Uterus (tissue), 4 donors: ENCODE measurements around the gene PRKACA. TPM values are rescaled to one million over a fixed set of nuclear protein-coding genes. Genes with fewer than 3 reads are reported as not detected.

Source experiments
- DNase-seq, 2 donors: peaks; one replicate each; pipeline ENCODE4 v3.0.0-alpha.2; 2019 to 2020
- H3K27ac ChIP-seq, 2 donors: fragments of 200-600 bp; sonication (generic); 1 replicate in 1 of 2; 2 replicates in 1 of 2; pipeline ENCODE4 v1.5.1; 2016 to 2018
- H3K27me3 ChIP-seq, 2 donors: fragments of 200-600 bp; sonication (generic); one replicate each; pipeline ENCODE4 v1.5.1; 2018 to 2019; ENCODE audit warnings: control low read depth in 1 of 2
- H3K36me3 ChIP-seq, 2 donors: fragments of 200-600 bp; sonication (generic); one replicate each; pipeline ENCODE4 v1.5.1; 2019; ENCODE audit warnings: control low read depth in 1 of 2
- H3K4me1 ChIP-seq, 2 donors: fragments of 200-600 bp; sonication (generic); one replicate each; pipeline ENCODE4 v1.5.1; 2018 to 2019; ENCODE audit warnings: control low read depth in 1 of 2
- H3K4me3 ChIP-seq, 2 donors: fragments of 200-600 bp; sonication (generic); 1 replicate in 1 of 2; 2 replicates in 1 of 2; pipeline ENCODE4 v1.5.1; 2018 to 2019; ENCODE audit warnings: mild to moderate bottlenecking in 1 of 2
- H3K9me3 ChIP-seq, 2 donors: fragments of 200-600 bp; sonication (generic); one replicate each; pipeline ENCODE4 v1.5.1; 2019; ENCODE audit warnings: control low read depth in 1 of 2
- CTCF ChIP-seq, 4 experiments: fragments of 200-600 bp in 2 of 4; fragments of 450-650 bp in 2 of 4; sonication (generic) in 2 of 4; IDR thresholded peaks; one replicate each; pipeline ENCODE4 v1.5.1; 2016 to 2019; ENCODE audit warnings: antibody characterized with exemption in 4 of 4, mild to moderate bottlenecking in 2 of 4, moderate library complexity in 1 of 4
- POLR2A ChIP-seq, 2 donors: fragments of 450-650 bp; IDR thresholded peaks; one replicate each; pipeline ENCODE4 v1.6.1; 2016; ENCODE audit warnings: antibody characterized with exemption in 2 of 2, mild to moderate bottlenecking in 1 of 2, moderate library complexity in 1 of 2
- intact Hi-C: fragments of 100-400 bp; cut with DNase I; formaldehyde crosslinking; loops from one replicate; pipeline ENCODE4 v1.15.1; 2023; ENCODE audit warnings: low total_unique reads
- total RNA-seq, 4 donors: library from RNA; depleted of rRNA in 3 of 4; stranded (reverse); fragments of >200 nt in 3 of 4; gene quantifications; one replicate each; pipeline versions ENCODE4 v1.1.0 to v1.2.4, GENCODE V29; 2014 to 2023
- donor health status: DM: yes; HTN: yes; CAD: no.

PRKACA gene
- total RNA-seq, 4 donors from 2014 or later = 4.9 to 135 (median 74.2) TPM

GRCh38 chr19:14164082-14164481, 46.5 kb upstream of the PRKACA start:
- no peak for TF ChIP-seq POLR2A (IDR thresholded peaks at IDR 0.05)
- no peak for TF ChIP-seq CTCF (IDR thresholded peaks at IDR 0.05)
- intact Hi-C loops = no loop called here
- H3K27me3 ChIP-seq = no peaks in the 10 kb centered on the region
- H3K36me3 ChIP-seq = no peaks in the 10 kb centered on the region
- no peaks in the 10 kb centered on the region for H3K9me3 ChIP-seq
- DNase-seq = no peak
- H3K27ac ChIP-seq = no peak overlapping the region
- no peaks in the 10 kb centered on the region for H3K4me1 ChIP-seq
- no peak overlapping the region for H3K4me3 ChIP-seq

- DNase-seq = no peak
- Histone ChIP-seq H3K27me3 (no peaks in the 10 kb centered on the region), H3K36me3 (no peaks in the 10 kb centered on the region), H3K9me3 (no peaks in the 10 kb centered on the region), H3K4me1 (no peaks in the 10 kb centered on the region), H3K27ac (no peak overlapping the region), H3K4me3 (no peak overlapping the region)
- no peak for TF ChIP-seq POLR2A (IDR thresholded peaks at IDR 0.05)
- no peak for TF ChIP-seq CTCF (IDR thresholded peaks at IDR 0.05)
- intact Hi-C loops = no loop called here
Observed at GRCh38 chr19:14162871-14163297, 45.3 kb upstream of the PRKACA start.

- H3K27me3 ChIP-seq = no peaks in the 10 kb centered on the region
- H3K36me3 ChIP-seq = no peaks in the 10 kb centered on the region
- H3K27ac ChIP-seq = no peak overlapping the region
- TF ChIP-seq CTCF (IDR thresholded peaks at IDR 0.05) (no peak), POLR2A (IDR thresholded peaks at IDR 0.05) (no peak)
- H3K4me1 ChIP-seq = no peaks in the 10 kb centered on the region
- no peak for DNase-seq
- H3K4me3 ChIP-seq = no peak overlapping the region
- intact Hi-C loops = no loop called here
- H3K9me3 ChIP-seq = no peaks in the 10 kb centered on the region
Observed at GRCh38 chr19:14161305-14161704, 43.7 kb upstream of the PRKACA start.

- no peak for DNase-seq
- Histone ChIP-seq H3K27me3 (no peaks in the 10 kb centered on the region), H3K9me3 (no peaks in the 10 kb centered on the region), H3K4me1 (no peaks in the 10 kb centered on the region), H3K27ac (no peak overlapping the region), H3K4me3 (no peak overlapping the region), H3K36me3 (no peaks in the 10 kb centered on the region)
- TF ChIP-seq POLR2A (IDR thresholded peaks at IDR 0.05) (no peak), CTCF (IDR thresholded peaks at IDR 0.05) (no peak)
- intact Hi-C loops = no loop called here
Observed at GRCh38 chr19:14160017-14160703, 42.6 kb upstream of the PRKACA start.

GRCh38 chr19:14159059-14159458, 41.5 kb upstream of the PRKACA start:
- TF ChIP-seq POLR2A (IDR thresholded peaks at IDR 0.05) (no peak), CTCF (IDR thresholded peaks at IDR 0.05) (no peak)
- Histone ChIP-seq H3K9me3 (no peaks in the 10 kb centered on the region), H3K27me3 (no peaks in the 10 kb centered on the region), H3K4me3 (no peak overlapping the region), H3K27ac (no peak overlapping the region), H3K36me3 (no peaks in the 10 kb centered on the region), H3K4me1 (no peaks in the 10 kb centered on the region)
- DNase-seq = no peak
- intact Hi-C loops = no loop called here
